Ovary (tissue), 3 donors: Measurements from ENCODE around the gene PTPRN2.

Source experiments
- CTCF ChIP-seq, 3 donors: fragments of 450-650 bp in 2 of 3; fragments of 200-600 bp in 1 of 3; IDR thresholded peaks; one replicate each; pipeline versions ENCODE4 v1.5.1 to v1.8.0; 2016 to 2022; ENCODE audit warnings: antibody characterized with exemption in 3 of 3, mild to moderate bottlenecking in 1 of 3
- POLR2A ChIP-seq: fragments of 450-650 bp; IDR thresholded peaks from one replicate; pipeline ENCODE4 v1.6.1; 2017; ENCODE audit warnings: antibody characterized with exemption, mild to moderate bottlenecking, moderate library complexity
- donor health status: DM: no; HTN: no; CAD: no.

DNA sequence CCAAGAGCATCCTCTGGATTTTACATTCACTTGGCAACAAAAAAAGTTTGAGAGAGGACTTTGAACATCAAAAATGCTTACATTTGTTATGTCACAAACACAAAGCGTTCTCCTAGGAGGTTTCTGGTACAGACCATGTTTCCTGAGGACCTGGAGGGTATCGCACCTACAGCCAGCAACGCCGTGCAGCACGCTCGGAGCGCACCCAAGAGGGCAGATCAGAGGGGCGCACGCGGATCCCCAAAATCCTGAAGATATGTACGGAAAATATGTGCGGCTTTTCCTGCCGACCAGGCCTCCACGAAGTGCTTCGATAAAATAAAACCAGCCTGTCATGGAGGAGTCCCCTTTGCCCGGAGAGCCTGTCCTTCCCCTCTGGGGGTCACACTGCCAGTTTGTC, 796.0 kb downstream of the PTPRN2 start:
- TF ChIP-seq CTCF (IDR thresholded peaks at IDR 0.05) (no peak), POLR2A (no peak)
